ENCODE results near the gene CBX4.
A peak's percentile ranks its signal among the peaks of the same experiment; 100 is the strongest.

The CBX4 gene

GRCh38 chr17:79849953-79850352 lies 10.7 kb upstream of the CBX4 start:
- no peak overlapping the region for H3K27ac ChIP-seq
- no peak for TF ChIP-seq CTCF (conservative IDR thresholded peaks at IDR 0.05)

GRCh38 chr17:79848370-79848766 lies 9.1 kb upstream of the CBX4 start:
- H3K27ac ChIP-seq = no peak overlapping the region
- no peak for TF ChIP-seq CTCF (conservative IDR thresholded peaks at IDR 0.05)

GRCh38 chr17:79847698-79848369 lies 8.6 kb upstream of the CBX4 start:
- no peak for TF ChIP-seq CTCF (conservative IDR thresholded peaks at IDR 0.05)
- H3K27ac ChIP-seq = no peak overlapping the region

GRCh38 chr17:79845601-79845949 lies 6.3 kb upstream of the CBX4 start:
- peak overlapping the region; percentile 83; the same call in 1 of the 2 replicates for H3K27ac ChIP-seq
- TF ChIP-seq CTCF (conservative IDR thresholded peaks at IDR 0.05) = no peak

GRCh38 chr17:79844869-79845600 lies 5.8 kb upstream of the CBX4 start:
- H3K27ac ChIP-seq = peak overlapping the region; percentile 83; the same call in 1 of the 2 replicates
- TF ChIP-seq CTCF (conservative IDR thresholded peaks at IDR 0.05) = peak; percentile 95

- peak overlapping the region; percentile 83 for H3K27ac ChIP-seq
- TF ChIP-seq CTCF (conservative IDR thresholded peaks at IDR 0.05) = no peak
Measured at GRCh38 chr17:79843816-79844800, 4.9 kb upstream of the CBX4 start.

GRCh38 chr17:79843474-79843815 lies 4.2 kb upstream of the CBX4 start:
- peak overlapping the region; percentile 83 for H3K27ac ChIP-seq

More at GRCh38 chr17:79843474-79843815, 4.2 kb upstream of the CBX4 start:
- TF ChIP-seq CTCF (conservative IDR thresholded peaks at IDR 0.05) = no peak

Data from VCaP (cell line).